A673 (cell line): ENCODE measurements around the gene ZNF567. TPM values are rescaled to one million over a fixed set of nuclear protein-coding genes. Genes with fewer than 3 reads are reported as not detected.
"Not testable (repeated sequence)": the region's sequence is repeated elsewhere in the genome, so short reads cannot be mapped to it uniquely, and the experiment has no call there.

Source experiments
- BruUV-seq: library from RNA; stranded (reverse); fragments of 400-500 nt; replicated peaks from 2 replicates; lab custom pipeline; 2021; lab: Mats Ljungman, UMichigan
- CTCF ChIA-PET: fragments of 300-600 bp; sonication (Branson Sonifier 250); formaldehyde crosslinking; loops from one replicate; lab custom pipeline; 2022; ENCODE audit warnings: antibody characterized with exemption; lab: Charles Lee
- POLR2A ChIA-PET: fragments of 300-600 bp; sonication (Branson Sonifier 250); formaldehyde crosslinking; loops from one replicate; lab custom pipeline; 2022; ENCODE audit warnings: antibody characterized with exemption; ENCODE audit not compliant: low non-redundant PET; lab: Charles Lee
- DNase-seq: peaks from one replicate; pipeline ENCODE4 v3.0.0-alpha.2; 2015; ENCODE audit warnings: low spot score
- H3K27ac ChIP-seq: fragments of 200-600 bp; sonication (generic); 2 replicates; pipeline ENCODE4 v1.5.1; 2016; ENCODE audit warnings: mixed run types, low read depth, mild to moderate bottlenecking, mixed read lengths, antibody characterized with exemption, low read length; ENCODE audit not compliant: poor library complexity, severe bottlenecking
- H3K27me3 ChIP-seq: fragments of 200-600 bp; sonication (generic); replicated peaks from 2 replicates; pipeline ENCODE4 v1.6.1; 2017; ENCODE audit warnings: mixed run types, low read depth, mild to moderate bottlenecking, mixed read lengths, antibody characterized with exemption, low read length; ENCODE audit not compliant: insufficient read depth, poor library complexity
- H3K36me3 ChIP-seq: fragments of 200-600 bp; sonication (generic); 2 replicates; pipeline ENCODE4 v1.6.1; 2016; ENCODE audit warnings: mixed run types, mild to moderate bottlenecking, mixed read lengths, antibody characterized with exemption, low read length; ENCODE audit not compliant: insufficient read depth, poor library complexity, severe bottlenecking
- H3K4me1 ChIP-seq: fragments of 200-600 bp; sonication (generic); 2 replicates; pipeline ENCODE4 v1.6.1; 2017; ENCODE audit warnings: mixed run types, mild to moderate bottlenecking, mixed read lengths, antibody characterized with exemption, low read length; ENCODE audit not compliant: insufficient read depth, poor library complexity, severe bottlenecking
- H3K4me3 ChIP-seq: fragments of 200-600 bp; sonication (generic); 2 replicates; pipeline ENCODE4 v1.5.1; 2016; ENCODE audit warnings: low read depth, mixed run types, mild to moderate bottlenecking, mixed read lengths, low read length; ENCODE audit not compliant: poor library complexity, severe bottlenecking
- H3K9me3 ChIP-seq: fragments of 200-600 bp; sonication (generic); 2 replicates; pipeline ENCODE4 v1.6.1; 2016; ENCODE audit warnings: mixed run types, low read depth, mild to moderate bottlenecking, mixed read lengths, antibody characterized with exemption, low read length; ENCODE audit not compliant: poor library complexity, severe bottlenecking
- CTCF ChIP-seq: fragments of 300-800, 200-600 bp; sonication (generic); conservative IDR thresholded peaks from 2 replicates; pipeline ENCODE4 v1.5.1; 2017; ENCODE audit warnings: low read depth, mild to moderate bottlenecking, antibody characterized with exemption, low read length, moderate library complexity, mixed read lengths
- EZH2 ChIP-seq: fragments of 200-600 bp; sonication (generic); IDR thresholded peaks from 2 replicates; pipeline ENCODE4 v1.6.1; 2017; ENCODE audit warnings: borderline replicate concordance, low read depth, mild to moderate bottlenecking, mixed read lengths, antibody characterized with exemption, low read length; ENCODE audit not compliant: poor library complexity, severe bottlenecking
- intact Hi-C: fragments of 100-400 bp; cut with micrococcal nuclease; formaldehyde crosslinking; loops from one replicate; pipeline ENCODE4 v1.10.0; 2022; ENCODE audit not compliant: unreplicated experiment
- total RNA-seq: library from RNA; stranded (reverse); gene quantifications from 2 replicates; pipeline ENCODE4 v1.2.3, GENCODE V29; 2021

ZNF567 gene
- total RNA-seq, 1 experiment from 2014 or later: 9.9 TPM

- H3K9me3 ChIP-seq: peaks cover 77% of the 10 kb centered on the region
- peaks cover 47% of the 10 kb centered on the region for H3K36me3 ChIP-seq
- no peak overlapping the region for H3K27ac ChIP-seq
- H3K4me1 ChIP-seq: no peaks in the 10 kb centered on the region
- no peak overlapping the region for H3K4me3 ChIP-seq
- no peak for DNase-seq
- ChIA-PET CTCF (no interaction called here), POLR2A (no interaction called here)
- TF ChIP-seq CTCF (no peak), EZH2 (no peak)
- intact Hi-C loops: no loop called here
- no peaks in the 10 kb centered on the region for H3K27me3 ChIP-seq
- no TSS peak for BruUV-seq
Measured at GRCh38 chr19:36745870-36746269, 58.5 kb downstream of the ZNF567 start.

GRCh38 chr19:36747750-36748149, 60.3 kb downstream of the ZNF567 start:
- no peak overlapping the region for H3K27ac ChIP-seq
- H3K4me3 ChIP-seq: no peak overlapping the region
- no peaks in the 10 kb centered on the region for H3K4me1 ChIP-seq
- H3K9me3 ChIP-seq: peaks cover 91% of the 10 kb centered on the region
- DNase-seq: no peak
- POLR2A ChIA-PET: no interaction called here
- CTCF ChIA-PET: no interaction called here
- TF ChIP-seq CTCF: no peak
- no peak for TF ChIP-seq EZH2
- intact Hi-C loops: no loop called here
- no peaks in the 10 kb centered on the region for H3K27me3 ChIP-seq
- H3K36me3 ChIP-seq: peaks cover 50% of the 10 kb centered on the region
- BruUV-seq: no TSS peak

GRCh38 chr19:36748431-36749275, 61.2 kb downstream of the ZNF567 start:
- no peak overlapping the region for H3K4me3 ChIP-seq
- H3K27ac ChIP-seq: no peak overlapping the region
- no TSS peak for BruUV-seq
- TF ChIP-seq EZH2 (no peak), CTCF (no peak)
- H3K4me1 ChIP-seq: no peaks in the 10 kb centered on the region
- H3K9me3 ChIP-seq: peaks cover 89% of the 10 kb centered on the region
- CTCF ChIA-PET: no interaction called here
- intact Hi-C loops: no loop called here
- H3K27me3 ChIP-seq: no peaks in the 10 kb centered on the region
- POLR2A ChIA-PET: no interaction called here
- peaks cover 56% of the 10 kb centered on the region for H3K36me3 ChIP-seq
- no peak for DNase-seq

GRCh38 chr19:36749613-36750012, 62.2 kb downstream of the ZNF567 start:
- peaks cover 59% of the 10 kb centered on the region for H3K36me3 ChIP-seq
- H3K9me3 ChIP-seq: peaks cover 88% of the 10 kb centered on the region
- POLR2A ChIA-PET, H3K4me3 ChIP-seq, H3K27me3 ChIP-seq, H3K4me1 ChIP-seq, H3K27ac ChIP-seq, CTCF ChIA-PET, DNase-seq, intact Hi-C loops, BruUV-seq: not testable (repeated sequence)
